Measurements from ENCODE around the gene SLFN12L. TPM values are rescaled to one million over a fixed set of nuclear protein-coding genes. Genes with fewer than 3 reads are reported as not detected.

SLFN12L gene
- total and polyA plus RNA-seq, 2 donors (not counting 1 experiment from before 2014, with no cell fraction given), result 0.43 to 3.8 TPM

DNA sequence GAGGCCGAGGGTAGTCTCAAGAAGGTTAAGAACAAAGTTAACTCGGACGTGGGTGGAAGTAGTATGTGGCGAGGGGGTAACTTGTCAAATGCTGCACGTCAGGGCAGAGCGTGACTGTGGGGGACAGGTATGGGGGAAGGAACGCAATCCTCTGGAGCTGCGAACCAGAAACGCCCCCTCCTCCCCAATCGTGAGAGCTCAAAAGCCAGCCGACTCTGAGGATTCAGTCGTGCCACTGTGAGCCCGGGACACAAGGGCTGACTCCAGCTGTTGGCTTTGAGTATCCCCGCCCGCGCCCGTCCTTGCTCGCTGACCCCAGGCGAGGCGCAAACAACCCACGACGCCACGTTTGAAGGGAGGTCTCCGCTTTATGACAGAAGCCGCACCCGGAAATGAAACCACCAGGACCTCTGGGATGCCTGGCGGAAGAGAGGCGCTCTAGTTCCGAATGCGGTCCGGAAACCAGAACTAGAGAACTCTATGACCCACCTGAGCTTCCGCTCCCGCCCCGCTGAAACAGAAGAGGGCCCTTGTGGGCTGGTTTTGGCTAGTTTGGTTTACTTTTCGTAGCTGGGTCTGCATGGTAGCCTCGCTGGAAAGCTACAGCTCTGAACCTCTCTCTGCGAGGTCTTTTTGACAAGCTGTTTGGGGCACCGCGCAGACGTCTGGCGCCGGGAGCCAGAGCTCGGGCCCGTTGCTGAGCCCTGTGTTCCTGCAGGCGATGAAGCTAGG, 40.9 kb upstream of the SLFN12L start, which contains the start of gene PEX12:
PEX12 (minus strand) TSS at position 375 of the 732 bp plus-strand sequence. CDS start 550 bp downstream, outside the sequence.
- TF ChIP-seq, protein P1, sequence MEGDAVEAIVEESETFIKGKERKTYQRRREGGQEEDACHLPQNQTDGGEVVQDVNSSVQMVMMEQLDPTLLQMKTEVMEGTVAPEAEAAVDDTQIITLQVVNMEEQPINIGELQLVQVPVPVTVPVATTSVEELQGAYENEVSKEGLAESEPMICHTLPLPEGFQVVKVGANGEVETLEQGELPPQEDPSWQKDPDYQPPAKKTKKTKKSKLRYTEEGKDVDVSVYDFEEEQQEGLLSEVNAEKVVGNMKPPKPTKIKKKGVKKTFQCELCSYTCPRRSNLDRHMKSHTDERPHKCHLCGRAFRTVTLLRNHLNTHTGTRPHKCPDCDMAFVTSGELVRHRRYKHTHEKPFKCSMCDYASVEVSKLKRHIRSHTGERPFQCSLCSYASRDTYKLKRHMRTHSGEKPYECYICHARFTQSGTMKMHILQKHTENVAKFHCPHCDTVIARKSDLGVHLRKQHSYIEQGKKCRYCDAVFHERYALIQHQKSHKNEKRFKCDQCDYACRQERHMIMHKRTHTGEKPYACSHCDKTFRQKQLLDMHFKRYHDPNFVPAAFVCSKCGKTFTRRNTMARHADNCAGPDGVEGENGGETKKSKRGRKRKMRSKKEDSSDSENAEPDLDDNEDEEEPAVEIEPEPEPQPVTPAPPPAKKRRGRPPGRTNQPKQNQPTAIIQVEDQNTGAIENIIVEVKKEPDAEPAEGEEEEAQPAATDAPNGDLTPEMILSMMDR (IDR thresholded peaks at IDR 0.05), result no peak
- TF ChIP-seq EZH2 (IDR thresholded peaks at IDR 0.05; ENCODE audit: borderline replicate concordance, insufficient read depth, low read depth, low read length, poor library complexity, severe bottlenecking), result no peak
- WGBS (ENCODE audit: insufficient coverage), result under 1% methylated on average over 42 of the region's 45 CpGs
- Mint-ChIP-seq H3K9me3 (ENCODE audit: insufficient read depth) (no peaks in the 10 kb centered on the region), H3K27ac (peak within 1 kb of the TSS; percentile 98), H3K4me3 (peak within 1 kb of the TSS; percentile 97), H3K4me1 (peaks cover 25% of the 10 kb centered on the region), H3K27me3 (no peaks in the 10 kb centered on the region)
- ATAC-seq (ENCODE audit: low read depth) (peak; percentile 95), DNase-seq (peak; percentile 94)
- intact Hi-C loops (cut with micrococcal nuclease), result loop anchor here (1.0 to 5.0 kb wide), 4 partner anchors 9 to 1369 kb away; partner anchors contain the start of genes AATF and AP2B1
- Histone ChIP-seq H3K79me2 (ENCODE audit: control insufficient read depth, insufficient read depth, low read length) (no peaks in the 10 kb centered on the region), H3K4me2 (replicated peaks; ENCODE audit: low read depth, low read length, poor library complexity, severe bottlenecking) (peak within 1 kb of the TSS; percentile 91), H3K4me3 (ENCODE audit: control extremely low read depth in 1 of 5, extremely low read depth in 1 of 5, insufficient read depth in 1 of 5, low read depth in 2 of 5, low read length in 4 of 5) (peak within 1 kb of the TSS; percentile 80 to 99 (median 95)), H3K9me3 (ENCODE audit: control extremely low read depth in 1 of 3, control insufficient read depth in 2 of 3, insufficient read depth in 1 of 3, low read length in 2 of 3) (no peaks in the 10 kb centered on the region), H2AFZ (ENCODE audit: insufficient read depth, low read depth, low read length, poor library complexity, severe bottlenecking) (peak within 1 kb of the TSS; percentile 99), H3K36me3 (replicated peaks in 1 of 2; ENCODE audit: control extremely low read depth in 1 of 2, control insufficient read depth in 1 of 2, extremely low read depth in 1 of 2, insufficient read depth in 2 of 2, low read length in 1 of 2) (peaks cover 3 to 20% of the 10 kb centered on the region in 2 experiments), H3K4me1 (ENCODE audit: control insufficient read depth in 2 of 2, insufficient read depth in 2 of 2, low read length in 2 of 2) (peaks cover 16 to 20% of the 10 kb centered on the region in 2 donors), H4K20me1 (ENCODE audit: control insufficient read depth, insufficient read depth, low read length, poor library complexity, severe bottlenecking) (no peaks in the 10 kb centered on the region), H3K27ac (ENCODE audit: low read length in 2 of 2) (peak within 1 kb of the TSS; percentile 86 to 89), H3K27me3 (replicated peaks in 1 of 4; ENCODE audit: control extremely low read depth in 1 of 4, control insufficient read depth in 3 of 4, insufficient read depth in 4 of 4, low read length in 3 of 4) (no peaks in the 10 kb centered on the region), H3K9ac (ENCODE audit: low read length) (peak within 1 kb of the TSS; percentile 88)
- POLR2A ChIA-PET, result interaction anchor here (0.6 to 3.1 kb wide), 10 partner anchors 8 to 437 kb away, joined by 3 to 29 read pairs (median 4); partner anchors contain the start of genes AP2B1, NLE1, SLFN13 and TAF15
- CTCF ChIA-PET, result interaction anchor here (0.6 to 4.3 kb wide), 12 partner anchors 9 to 459 kb away, joined by 3 to 25 read pairs (median 5); partner anchors contain the start of genes AP2B1, NLE1 and RAD51D

Data from B cell (primary cell).